Kidney epithelial cell (primary cell): Measurements from ENCODE around the gene TBX4. TPM values are rescaled to one million over a fixed set of nuclear protein-coding genes. Genes with fewer than 3 reads are reported as not detected.

Experiments
- DNase-seq: peaks from one replicate; pipeline ENCODE4 v3.0.0-alpha.2; 2010; ENCODE audit warnings: low read depth
- H3K27me3 ChIP-seq: 2 replicates; pipeline ENCODE4 v1.6.0; 2011; ENCODE audit warnings: low read length; ENCODE audit not compliant: control insufficient read depth, insufficient read depth
- H3K36me3 ChIP-seq: 2 replicates; pipeline ENCODE4 v1.5.1; 2011; ENCODE audit warnings: low read length; ENCODE audit not compliant: control insufficient read depth, insufficient read depth
- H3K4me3 ChIP-seq: 2 replicates; pipeline ENCODE4 v1.5.1; 2011; ENCODE audit warnings: low read depth, mild to moderate bottlenecking, control low read depth, low read length
- CTCF ChIP-seq: IDR thresholded peaks from 2 replicates; pipeline ENCODE4 v1.5.1; 2011; ENCODE audit warnings: mild to moderate bottlenecking, moderate library complexity, low read length, control low read depth, inconsistent platforms; ENCODE audit not compliant: insufficient read depth, poor library complexity, severe bottlenecking
- total RNA-seq: library from RNA; depleted of rRNA; stranded (reverse); fragments of >200 nt; gene quantifications from 2 replicates; pipeline ENCODE4 v1.2.3, GENCODE V29; 2015

The TBX4 gene
- total RNA-seq, 1 donor from 2014 or later, result not detected

DNA sequence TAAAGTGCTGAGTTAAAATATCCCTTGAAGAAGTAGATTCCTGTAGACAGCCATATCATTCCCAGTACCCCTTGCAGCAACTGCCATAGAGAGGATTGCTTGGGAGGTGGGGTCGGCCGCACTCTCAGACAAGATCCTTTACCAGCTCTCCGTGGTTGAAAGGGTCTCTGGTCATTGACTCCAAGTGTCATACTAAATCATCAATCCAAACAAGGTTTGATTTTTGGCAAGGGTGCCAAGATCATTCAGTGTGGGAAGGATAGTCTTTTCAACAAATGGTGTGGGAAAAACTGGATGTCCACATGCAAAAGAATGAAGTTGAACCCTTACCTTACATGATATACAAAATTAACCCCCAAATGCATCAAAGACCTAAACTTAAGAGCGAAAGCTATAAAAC lies 30.8 kb upstream of the TBX4 start:
- Histone ChIP-seq H3K27me3 (peaks cover 22% of the 10 kb centered on the region), H3K4me3 (no peak overlapping the region), H3K36me3 (no peaks in the 10 kb centered on the region)
- no peak for DNase-seq
- TF ChIP-seq CTCF, result no peak

DNA sequence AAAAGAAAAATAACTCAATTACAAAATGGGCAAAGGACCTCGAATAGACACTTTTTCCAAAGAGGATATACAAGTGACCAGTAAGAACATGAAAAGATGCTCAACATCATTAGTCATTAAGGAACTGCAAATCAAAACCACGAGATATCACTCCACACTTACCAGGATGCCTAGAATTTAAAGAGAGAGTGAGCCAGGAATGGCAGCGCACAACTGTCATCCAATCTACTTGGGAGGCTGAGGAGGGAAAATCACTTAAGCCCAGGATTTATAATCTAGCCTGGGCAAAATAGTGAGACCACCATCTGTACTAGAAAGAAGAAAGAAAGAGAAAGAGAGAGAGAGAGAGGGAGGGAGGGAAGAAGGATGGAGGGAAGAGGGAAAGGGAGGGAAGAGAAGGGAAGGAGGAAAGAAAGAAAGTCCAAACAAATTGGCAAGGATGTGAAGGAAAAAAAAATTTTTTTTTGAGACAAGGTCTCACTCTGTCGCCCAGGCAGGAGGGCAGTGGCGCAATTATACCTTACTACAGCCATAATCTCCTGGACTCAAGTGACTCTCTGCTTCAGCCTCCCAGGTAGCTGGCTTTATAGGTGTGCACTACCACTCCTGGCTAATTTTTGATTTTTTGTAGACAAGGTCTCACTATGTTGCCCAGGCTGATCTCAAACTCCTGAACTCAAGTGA lies 30.0 kb upstream of the TBX4 start:
- no peak for DNase-seq
- Histone ChIP-seq H3K4me3 (no peak overlapping the region), H3K36me3 (no peaks in the 10 kb centered on the region), H3K27me3 (peaks cover 22% of the 10 kb centered on the region)
- no peak for TF ChIP-seq CTCF

DNA sequence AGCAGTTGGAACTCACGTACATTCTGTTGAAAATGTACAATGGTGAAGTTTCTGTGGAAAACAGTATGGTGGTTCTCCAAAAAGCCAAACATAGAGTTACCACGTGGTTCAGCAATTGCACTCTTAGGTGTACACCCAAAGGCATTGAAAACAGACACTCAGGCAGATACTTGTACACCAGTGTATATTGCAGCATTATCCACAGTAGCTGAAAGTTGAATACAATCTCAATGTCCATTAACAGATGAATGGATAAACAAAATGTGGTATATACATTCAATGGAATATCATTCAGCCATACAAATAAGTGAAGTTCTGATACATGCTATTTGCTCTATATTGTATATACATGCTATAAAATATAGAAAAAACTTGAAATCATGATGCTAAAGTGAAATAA lies 29.4 kb upstream of the TBX4 start:
- no peak for DNase-seq
- TF ChIP-seq CTCF, result no peak
- Histone ChIP-seq H3K4me3 (no peak overlapping the region), H3K27me3 (peaks cover 21% of the 10 kb centered on the region), H3K36me3 (no peaks in the 10 kb centered on the region)

DNA sequence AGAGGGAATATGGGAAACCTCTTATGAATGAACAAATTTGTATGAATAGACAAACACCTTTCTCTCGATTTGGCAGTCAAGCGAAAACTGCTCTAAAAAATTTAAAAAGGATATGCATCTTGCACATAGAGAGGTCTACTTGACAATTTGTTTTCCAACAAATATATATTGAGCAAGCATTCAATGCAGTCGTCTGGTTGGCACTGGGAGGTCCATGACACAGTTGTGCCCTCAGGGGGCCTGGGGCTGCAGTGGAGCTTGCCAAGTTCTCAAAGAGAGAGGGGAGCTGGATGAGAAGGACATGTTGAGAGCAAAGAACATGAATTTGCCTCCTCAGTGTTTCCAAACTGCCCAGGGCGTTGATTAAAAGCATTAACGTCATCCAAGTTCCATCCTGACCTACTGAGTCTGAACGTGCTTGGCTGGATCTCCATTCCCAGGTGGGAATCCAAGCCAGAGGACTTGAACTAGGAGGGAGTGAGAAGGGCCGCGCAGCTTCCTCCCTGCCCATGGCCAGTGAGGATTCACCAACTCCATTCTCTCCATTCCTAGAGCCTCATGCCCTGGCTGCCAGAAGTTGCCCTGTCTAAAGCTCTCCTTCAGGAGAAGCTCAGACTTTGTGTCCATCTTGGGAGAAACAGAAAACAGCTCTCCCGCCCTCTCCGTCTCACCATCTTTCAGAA lies 28.1 kb upstream of the TBX4 start:
- Histone ChIP-seq H3K36me3 (no peaks in the 10 kb centered on the region), H3K4me3 (no peak overlapping the region), H3K27me3 (peaks cover 21% of the 10 kb centered on the region)
- no peak for TF ChIP-seq CTCF
- no peak for DNase-seq

DNA sequence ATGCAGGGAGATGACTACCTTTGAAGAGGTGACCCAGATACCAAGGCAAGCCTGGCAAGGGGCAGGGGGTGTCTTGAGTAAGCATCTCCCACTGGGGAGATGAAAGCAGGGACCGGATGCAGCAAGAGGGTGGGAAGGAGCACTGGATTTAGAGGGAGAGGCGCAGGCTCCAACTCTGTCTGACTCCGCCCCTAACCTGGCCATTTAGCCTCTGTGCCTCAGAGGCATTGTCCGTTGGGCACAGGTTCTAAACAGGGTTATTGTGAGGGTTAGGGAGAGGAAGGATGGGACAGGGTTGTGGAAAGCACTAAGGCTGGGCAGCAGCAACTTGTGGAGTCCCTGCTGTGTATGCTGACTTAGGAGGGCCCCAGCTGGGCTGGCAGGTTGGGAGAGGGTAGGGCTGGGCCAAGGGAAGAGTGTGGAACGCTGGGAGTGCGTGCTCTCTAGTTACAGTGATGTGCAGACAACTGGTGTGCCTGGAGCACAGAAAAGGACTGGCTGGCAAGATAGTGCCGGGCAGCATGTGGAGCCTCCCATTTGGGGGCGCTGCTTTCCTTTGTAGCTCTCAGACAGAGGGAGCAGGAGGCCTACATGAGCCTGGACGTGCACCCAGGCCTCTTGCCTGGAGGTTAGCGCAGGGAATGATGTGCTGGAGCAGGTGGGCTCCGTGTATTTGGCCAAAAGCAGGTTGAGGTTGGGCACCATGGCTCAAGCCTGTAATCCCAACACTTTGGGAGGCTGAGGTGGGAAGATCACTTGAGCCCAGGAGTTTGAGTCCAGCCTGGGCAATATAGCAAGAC lies 26.3 kb upstream of the TBX4 start:
- TF ChIP-seq CTCF, result no peak
- Histone ChIP-seq H3K36me3 (no peaks in the 10 kb centered on the region), H3K4me3 (no peak overlapping the region), H3K27me3 (peaks cover 10% of the 10 kb centered on the region)
- no peak for DNase-seq
